HL-60 (cell line): Measurements from ENCODE around the gene CDHR3.

Source experiments
- DNase-seq, 2 experiments: peaks; one replicate each; pipeline ENCODE4 v3.0.0-alpha.2; 2010 to 2020; ENCODE audit warnings: low read depth in 1 of 2, low spot score in 1 of 2
- H3K27ac ChIP-seq: fragments of 250-450 bp; sonication (Bioruptor Pico); replicated peaks from 2 replicates; pipeline ENCODE4 v1.5.1; 2020; ENCODE audit warnings: mild to moderate bottlenecking, moderate library complexity
- H3K27me3 ChIP-seq: fragments of 250-450 bp; sonication (Bioruptor Pico); 2 replicates; pipeline ENCODE4 v1.5.1; 2021; ENCODE audit warnings: mild to moderate bottlenecking, moderate library complexity; ENCODE audit not compliant: insufficient read depth, poor library complexity, severe bottlenecking
- H3K4me3 ChIP-seq: replicated peaks from 2 replicates; pipeline ENCODE4 v1.5.1; 2011; ENCODE audit warnings: mild to moderate bottlenecking, control low read depth, low read length; ENCODE audit not compliant: insufficient read depth
- CTCF ChIP-seq: IDR thresholded peaks from one replicate; pipeline ENCODE4 v1.5.1; 2011; ENCODE audit warnings: low read length, control low read depth, inconsistent platforms; ENCODE audit not compliant: insufficient read depth
- GABPA ChIP-seq: IDR thresholded peaks from 2 replicates; pipeline ENCODE4 v1.6.1; 2012; ENCODE audit warnings: low read depth
- POLR2AphosphoS5 ChIP-seq: IDR thresholded peaks from 2 replicates; pipeline ENCODE4 v1.6.1; 2012; ENCODE audit warnings: low read depth
- REST ChIP-seq: IDR thresholded peaks from 2 replicates; pipeline ENCODE4 v1.6.1; 2012; ENCODE audit warnings: low read depth; ENCODE audit not compliant: insufficient replicate concordance
- SPI1 ChIP-seq: IDR thresholded peaks from 2 replicates; pipeline ENCODE4 v1.6.1; 2012; ENCODE audit warnings: low read depth, mild to moderate bottlenecking, borderline replicate concordance

Gene CDHR3

GRCh38 chr7:105941596-105941995 lies 21.5 kb upstream of the CDHR3 start:
- Histone ChIP-seq H3K27ac (no peak overlapping the region), H3K4me3 (no peak overlapping the region)
- TF ChIP-seq CTCF (no peak), REST (no peak), GABPA (no peak), POLR2AphosphoS5 (no peak), SPI1 (no peak)

GRCh38 chr7:105943486-105943885 lies 19.6 kb upstream of the CDHR3 start:
- Histone ChIP-seq H3K4me3 (no peak overlapping the region), H3K27me3 (no peaks in the 10 kb centered on the region), H3K27ac (no peak overlapping the region)
- TF ChIP-seq CTCF (no peak), GABPA (no peak), SPI1 (no peak), POLR2AphosphoS5 (no peak)
- DNase-seq, result no peak

More at GRCh38 chr7:105941596-105941995, 21.5 kb upstream of the CDHR3 start:
- DNase-seq, result no peak
- H3K27me3 ChIP-seq, result no peaks in the 10 kb centered on the region

- no peak for DNase-seq
- Histone ChIP-seq H3K27me3 (no peaks in the 10 kb centered on the region), H3K27ac (no peak overlapping the region), H3K4me3 (no peak overlapping the region)
- no peak for TF ChIP-seq REST
These were observed 17.2 kb upstream of the CDHR3 start for GRCh38 chr7:105945848-105946247.

GRCh38 chr7:105951597-105951996 lies 11.5 kb upstream of the CDHR3 start:
- Histone ChIP-seq H3K4me3 (no peak overlapping the region), H3K27me3 (no peaks in the 10 kb centered on the region), H3K27ac (no peak overlapping the region)
- TF ChIP-seq SPI1, result no peak
- no peak for TF ChIP-seq CTCF
- TF ChIP-seq GABPA, result no peak
- no peak for TF ChIP-seq POLR2AphosphoS5
- no peak for TF ChIP-seq REST
- no peak for DNase-seq
